DND-41 (cell line): ENCODE measurements around the gene CLSTN2.

Experiments used
- CTCF ChIP-seq: IDR thresholded peaks from 2 replicates; pipeline ENCODE4 v1.5.1; 2012; ENCODE audit warnings: borderline replicate concordance, low read length, moderate library complexity, mild to moderate bottlenecking; ENCODE audit not compliant: poor library complexity, severe bottlenecking; ENCODE audit errors: extremely low read depth
- EZH2 ChIP-seq: IDR thresholded peaks from 3 replicates; pipeline ENCODE4 v1.6.1; 2012; ENCODE audit warnings: borderline replicate concordance, low read depth, mild to moderate bottlenecking, moderate library complexity, low read length, inconsistent platforms; ENCODE audit not compliant: severe bottlenecking

GRCh38 chr3:140143367-140144069, 208.5 kb downstream of the CLSTN2 start:
- TF ChIP-seq CTCF: no peak
- no peak for TF ChIP-seq EZH2
